ENCODE measurements around the gene CCL26. TPM values are rescaled to one million over a fixed set of nuclear protein-coding genes. Genes with fewer than 3 reads are reported as not detected.

CCL26 gene
- total RNA-seq, 1 donor from 2014 or later, result not detected

DNA sequence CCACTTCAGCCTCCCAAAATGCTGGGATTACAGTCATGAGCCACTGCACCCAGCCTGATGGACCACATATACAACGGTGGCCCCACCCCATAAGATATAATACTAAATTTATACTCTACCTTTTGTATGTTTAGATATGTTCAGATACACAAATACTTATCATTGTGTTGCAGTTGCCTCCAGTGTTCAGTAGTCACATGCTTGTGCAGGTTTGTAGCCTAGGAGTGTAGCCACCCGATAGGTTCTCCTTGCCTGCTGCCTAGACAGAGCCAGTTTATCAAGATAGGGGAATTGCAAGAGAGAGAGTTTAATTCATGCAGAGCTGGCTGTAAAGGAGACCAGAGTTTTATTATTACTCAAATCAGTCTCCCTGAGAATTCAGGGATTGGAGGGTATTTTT, 32.0 kb upstream of the CCL26 start:
- H3K27ac Mint-ChIP-seq (ENCODE audit: unreplicated experiment), result no peak overlapping the region
- H3K27me3 Mint-ChIP-seq (ENCODE audit: low read depth), result peaks cover 8% of the 10 kb centered on the region
- H3K9me3 Mint-ChIP-seq (ENCODE audit: low read depth), result peaks cover 14% of the 10 kb centered on the region
- no peak for TF ChIP-seq CTCF (IDR thresholded peaks at IDR 0.05)
- H3K36me3 Mint-ChIP-seq (ENCODE audit: low read depth), result peaks cover 4% of the 10 kb centered on the region
- DNase-seq (ENCODE audit: low spot score), result no peak
- no peak overlapping the region for H3K4me3 Mint-ChIP-seq (ENCODE audit: unreplicated experiment)
- H3K4me1 Mint-ChIP-seq (ENCODE audit: low read depth), result no peaks in the 10 kb centered on the region

DNA sequence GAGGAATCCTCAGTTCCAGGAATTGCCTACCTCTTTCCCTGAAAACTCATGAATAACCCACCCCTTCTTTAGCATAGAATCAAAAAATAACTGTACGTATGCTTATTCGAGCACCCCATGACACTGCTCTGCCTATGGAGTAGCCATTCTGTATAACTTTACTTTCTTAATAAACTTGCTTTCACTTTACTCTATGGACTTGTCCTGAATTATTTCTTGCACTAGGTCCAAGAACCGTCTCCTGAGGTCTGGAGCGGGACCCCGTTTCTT, 30.5 kb upstream of the CCL26 start:
- H3K4me3 Mint-ChIP-seq (ENCODE audit: unreplicated experiment), result no peak overlapping the region
- DNase-seq (ENCODE audit: low spot score), result no peak
- TF ChIP-seq CTCF (IDR thresholded peaks at IDR 0.05), result no peak
- H3K27ac Mint-ChIP-seq (ENCODE audit: unreplicated experiment), result no peak overlapping the region
- peaks cover 8% of the 10 kb centered on the region for H3K27me3 Mint-ChIP-seq (ENCODE audit: low read depth)
- H3K36me3 Mint-ChIP-seq (ENCODE audit: low read depth), result peaks cover 3% of the 10 kb centered on the region
- H3K9me3 Mint-ChIP-seq (ENCODE audit: low read depth), result peaks cover 10% of the 10 kb centered on the region
- H3K4me1 Mint-ChIP-seq (ENCODE audit: low read depth), result no peaks in the 10 kb centered on the region

- Mint-ChIP-seq H3K27me3 (ENCODE audit: low read depth) (peaks cover 17% of the 10 kb centered on the region), H3K27ac (ENCODE audit: unreplicated experiment) (no peak overlapping the region), H3K36me3 (ENCODE audit: low read depth) (no peaks in the 10 kb centered on the region), H3K4me1 (ENCODE audit: low read depth) (no peaks in the 10 kb centered on the region), H3K9me3 (ENCODE audit: low read depth) (no peaks in the 10 kb centered on the region), H3K4me3 (ENCODE audit: unreplicated experiment) (no peak overlapping the region)
- DNase-seq (ENCODE audit: low spot score), result no peak
- no peak for TF ChIP-seq CTCF (IDR thresholded peaks at IDR 0.05)
Observed at GRCh38 chr7:75798770-75799169, 26.8 kb upstream of the CCL26 start.

GRCh38 chr7:75796420-75796819, 24.4 kb upstream of the CCL26 start:
- Mint-ChIP-seq H3K4me3 (ENCODE audit: unreplicated experiment) (no peak overlapping the region), H3K27me3 (ENCODE audit: low read depth) (peaks cover 13% of the 10 kb centered on the region), H3K9me3 (ENCODE audit: low read depth) (no peaks in the 10 kb centered on the region), H3K4me1 (ENCODE audit: low read depth) (peaks cover 3% of the 10 kb centered on the region), H3K27ac (ENCODE audit: unreplicated experiment) (no peak overlapping the region), H3K36me3 (ENCODE audit: low read depth) (no peaks in the 10 kb centered on the region)
- no peak for DNase-seq (ENCODE audit: low spot score)
- no peak for TF ChIP-seq CTCF (IDR thresholded peaks at IDR 0.05)

DNA sequence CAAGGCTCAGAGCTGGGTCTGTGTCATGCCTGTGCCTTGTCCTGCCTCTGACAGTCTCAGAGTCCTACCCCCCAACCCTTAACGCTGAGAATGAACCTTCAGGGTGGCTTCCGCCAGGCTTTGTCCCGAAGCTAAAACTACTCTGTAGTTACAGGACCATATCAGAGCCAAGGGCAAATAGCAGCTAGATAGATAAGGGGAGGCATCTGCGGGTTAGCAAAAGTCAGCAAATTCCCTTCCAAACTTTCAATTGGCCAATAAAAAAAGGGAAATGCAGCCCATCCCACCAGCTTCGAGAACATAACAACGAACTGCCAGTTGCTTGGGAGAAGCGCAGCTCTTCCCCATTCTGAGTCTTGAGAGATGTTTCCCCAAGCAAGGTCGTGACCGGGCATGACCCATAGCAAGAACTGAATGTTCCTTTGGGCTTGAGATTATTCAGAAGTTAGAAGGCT, 23.8 kb upstream of the CCL26 start:
- H3K4me1 Mint-ChIP-seq (ENCODE audit: low read depth), result peaks cover 5% of the 10 kb centered on the region
- no peak overlapping the region for H3K4me3 Mint-ChIP-seq (ENCODE audit: unreplicated experiment)
- H3K27me3 Mint-ChIP-seq (ENCODE audit: low read depth), result peaks cover 13% of the 10 kb centered on the region
- no peaks in the 10 kb centered on the region for H3K36me3 Mint-ChIP-seq (ENCODE audit: low read depth)
- no peak for DNase-seq (ENCODE audit: low spot score)
- no peaks in the 10 kb centered on the region for H3K9me3 Mint-ChIP-seq (ENCODE audit: low read depth)
- no peak overlapping the region for H3K27ac Mint-ChIP-seq (ENCODE audit: unreplicated experiment)
- no peak for TF ChIP-seq CTCF (IDR thresholded peaks at IDR 0.05)
